SU-DHL-6 (cell line): ENCODE measurements around the gene KLHL15.
A peak's percentile ranks its signal among the peaks of the same experiment; 100 is the strongest.

Experiments used
- H2AFZ ChIP-seq: fragments of 200-600 bp; sonication (generic); 2 replicates; pipeline ENCODE4 v1.6.1; 2014; ENCODE audit warnings: low read depth, mild to moderate bottlenecking, moderate library complexity, mixed read lengths, antibody characterized with exemption, low read length; ENCODE audit not compliant: severe bottlenecking
- H3F3A ChIP-seq: fragments of 200-600 bp; shearing (Covaris generic); 2 replicates; pipeline ENCODE4 v1.6.0; 2016; ENCODE audit warnings: antibody characterized with exemption, mild to moderate bottlenecking; ENCODE audit not compliant: insufficient read depth
- H3K27ac ChIP-seq: fragments of 200-600 bp; sonication (generic); 2 replicates; pipeline ENCODE4 v1.5.1; 2016; ENCODE audit warnings: low read depth, mild to moderate bottlenecking, low read length, moderate library complexity, mixed read lengths
- H3K27me3 ChIP-seq: fragments of 200-600 bp; sonication (generic), shearing (Covaris generic); 2 replicates; pipeline ENCODE4 v1.6.0; 2014; ENCODE audit warnings: mild to moderate bottlenecking, low read length
- H3K36me3 ChIP-seq: fragments of 200-600 bp; sonication (generic); 2 replicates; pipeline ENCODE4 v1.6.1; 2014; ENCODE audit warnings: mild to moderate bottlenecking, low read length, mixed read lengths
- H3K4me2 ChIP-seq: fragments of 300-600, 200-600 bp; shearing (Covaris generic), sonication (generic); 2 replicates; pipeline ENCODE4 v1.6.0; 2014; ENCODE audit warnings: low read length, low read depth, mild to moderate bottlenecking; ENCODE audit not compliant: poor library complexity, severe bottlenecking
- H3K4me3 ChIP-seq: fragments of 200-600 bp; sonication (generic); 2 replicates; pipeline ENCODE4 v1.5.1; 2014; ENCODE audit warnings: antibody characterized with exemption, low read length, mild to moderate bottlenecking, mixed read lengths; ENCODE audit not compliant: insufficient read depth, poor library complexity, severe bottlenecking
- H3K79me2 ChIP-seq: fragments of 200-600 bp; sonication (generic); 2 replicates; pipeline ENCODE4 v1.6.1; 2014; ENCODE audit warnings: mild to moderate bottlenecking, low read length, moderate library complexity; ENCODE audit not compliant: insufficient read depth
- H3K9ac ChIP-seq: fragments of 200-600 bp; sonication (generic); 2 replicates; pipeline ENCODE4 v1.7.0; 2014; ENCODE audit warnings: mild to moderate bottlenecking, low read length
- H3K9me2 ChIP-seq: fragments of 200-600 bp; sonication (generic); replicated peaks from 2 replicates; pipeline ENCODE4 v1.6.1; 2014; ENCODE audit warnings: low read length; ENCODE audit not compliant: insufficient read depth
- H3K9me3 ChIP-seq: fragments of 200-600 bp; sonication (generic); 2 replicates; pipeline ENCODE4 v1.6.1; 2014; ENCODE audit warnings: low read length, mixed read lengths; ENCODE audit not compliant: insufficient read depth
- H4K20me1 ChIP-seq: fragments of 200-600 bp; sonication (generic); 2 replicates; pipeline ENCODE4 v1.6.1; 2014; ENCODE audit warnings: low read depth, mild to moderate bottlenecking, antibody characterized with exemption, low read length, moderate library complexity, mixed read lengths
- EZH2phosphoT487 ChIP-seq: fragments of 200-600 bp; sonication (generic), shearing (Covaris generic); conservative IDR thresholded peaks from 2 replicates; pipeline ENCODE4 v1.6.1; 2018; ENCODE audit warnings: mild to moderate bottlenecking, antibody characterized with exemption, low read length, moderate library complexity, mixed read lengths
- TF ChIP-seq, protein P1 (sequence below): fragments of 200-600 bp; sonication (generic); IDR thresholded peaks from one replicate; pipeline ENCODE4 v1.5.1; 2017; ENCODE audit warnings: antibody characterized with exemption, mild to moderate bottlenecking, low read length, moderate library complexity; ENCODE audit not compliant: insufficient read depth, poor library complexity, severe bottlenecking

The KLHL15 gene

GRCh38 chrX:24023972-24024669 lies 2.9 kb downstream of the KLHL15 start:
- 0 out of 2 replicates have a peak, but pooled peaks cover 5% of the 10 kb centered on the region for H4K20me1 ChIP-seq
- peaks cover 59% of the 10 kb centered on the region for H3K79me2 ChIP-seq
- H3K4me2 ChIP-seq = peak overlapping the region; percentile 92
- H3K27me3 ChIP-seq = no peaks in the 10 kb centered on the region
- H3K9me2 ChIP-seq = no peaks in the 10 kb centered on the region
- no peak overlapping the region for H2AFZ ChIP-seq
- H3K9ac ChIP-seq = peak overlapping the region; percentile 96
- H3K4me3 ChIP-seq = peak overlapping the region; percentile 88
- no peaks in the 10 kb centered on the region for H3K36me3 ChIP-seq
- H3K27ac ChIP-seq = peak overlapping the region; percentile 79
- peaks cover 8% of the 10 kb centered on the region; the same call in 1 of the 2 replicates for H3F3A ChIP-seq
- H3K9me3 ChIP-seq = no peaks in the 10 kb centered on the region
- TF ChIP-seq EZH2phosphoT487 = no peak
- TF ChIP-seq, protein P1, sequence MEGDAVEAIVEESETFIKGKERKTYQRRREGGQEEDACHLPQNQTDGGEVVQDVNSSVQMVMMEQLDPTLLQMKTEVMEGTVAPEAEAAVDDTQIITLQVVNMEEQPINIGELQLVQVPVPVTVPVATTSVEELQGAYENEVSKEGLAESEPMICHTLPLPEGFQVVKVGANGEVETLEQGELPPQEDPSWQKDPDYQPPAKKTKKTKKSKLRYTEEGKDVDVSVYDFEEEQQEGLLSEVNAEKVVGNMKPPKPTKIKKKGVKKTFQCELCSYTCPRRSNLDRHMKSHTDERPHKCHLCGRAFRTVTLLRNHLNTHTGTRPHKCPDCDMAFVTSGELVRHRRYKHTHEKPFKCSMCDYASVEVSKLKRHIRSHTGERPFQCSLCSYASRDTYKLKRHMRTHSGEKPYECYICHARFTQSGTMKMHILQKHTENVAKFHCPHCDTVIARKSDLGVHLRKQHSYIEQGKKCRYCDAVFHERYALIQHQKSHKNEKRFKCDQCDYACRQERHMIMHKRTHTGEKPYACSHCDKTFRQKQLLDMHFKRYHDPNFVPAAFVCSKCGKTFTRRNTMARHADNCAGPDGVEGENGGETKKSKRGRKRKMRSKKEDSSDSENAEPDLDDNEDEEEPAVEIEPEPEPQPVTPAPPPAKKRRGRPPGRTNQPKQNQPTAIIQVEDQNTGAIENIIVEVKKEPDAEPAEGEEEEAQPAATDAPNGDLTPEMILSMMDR = no peak

- Histone ChIP-seq H3K4me3 (peak overlapping the region; percentile 88), H3K79me2 (peaks cover 65% of the 10 kb centered on the region), H3K4me2 (peak overlapping the region; percentile 92), H3K9me2 (no peaks in the 10 kb centered on the region), H3K9ac (peak overlapping the region; percentile 96), H3K9me3 (no peaks in the 10 kb centered on the region), H3K27me3 (no peaks in the 10 kb centered on the region), H4K20me1 (0 out of 2 replicates have a peak, but pooled peaks cover 5% of the 10 kb centered on the region), H2AFZ (no peak overlapping the region), H3K36me3 (no peaks in the 10 kb centered on the region), H3F3A (peaks cover 8% of the 10 kb centered on the region; the same call in 1 of the 2 replicates), H3K27ac (peak overlapping the region; percentile 79)
- TF ChIP-seq, protein P1 = no peak
- no peak for TF ChIP-seq EZH2phosphoT487
Measured at GRCh38 chrX:24023544-24023943, 3.4 kb downstream of the KLHL15 start.

DNA sequence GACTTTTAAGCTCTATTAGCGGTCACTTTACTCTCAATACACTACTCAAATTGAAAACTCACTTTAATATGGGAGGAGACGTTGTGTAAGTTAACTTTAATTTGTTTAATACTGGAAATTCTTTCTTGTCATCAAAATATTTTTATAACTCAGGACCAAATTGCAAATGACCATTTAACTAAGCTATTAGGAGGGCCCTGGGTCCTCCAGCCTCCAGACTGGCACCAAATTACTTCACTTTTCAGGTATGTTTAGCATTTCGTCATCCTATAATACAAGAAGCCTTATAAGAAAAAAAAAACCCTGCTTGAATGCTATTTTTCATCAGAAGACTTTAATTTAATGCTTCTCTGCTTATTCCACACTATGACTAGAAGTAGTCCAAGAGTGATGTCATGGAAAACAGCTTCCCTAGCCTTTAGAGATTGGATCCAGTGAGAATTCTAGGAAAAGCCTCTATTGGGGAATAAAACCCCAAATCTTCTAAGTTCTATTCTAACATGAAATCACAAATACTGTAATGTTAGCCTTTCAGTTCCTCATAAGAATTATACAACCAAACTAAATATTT lies 6.6 kb downstream of the KLHL15 start:
- 0 out of 2 replicates have a peak overlapping the region, but pooled peaks have one; percentile 11 for H3K9ac ChIP-seq
- H2AFZ ChIP-seq = no peak overlapping the region
- no peaks in the 10 kb centered on the region for H3K9me2 ChIP-seq
- H3K9me3 ChIP-seq = no peaks in the 10 kb centered on the region
- H3K79me2 ChIP-seq = peaks cover 88% of the 10 kb centered on the region
- peak overlapping the region; percentile 36 for H3K4me2 ChIP-seq
- H3K36me3 ChIP-seq = no peaks in the 10 kb centered on the region
- H3F3A ChIP-seq = peaks cover under 1% of the 10 kb centered on the region; the same call in 1 of the 2 replicates
- peak overlapping the region; percentile 23; the same call in 1 of the 2 replicates for H3K27ac ChIP-seq
- no peaks in the 10 kb centered on the region for H3K27me3 ChIP-seq
- H4K20me1 ChIP-seq = 0 out of 2 replicates have a peak, but pooled peaks cover 5% of the 10 kb centered on the region
- no peak for TF ChIP-seq EZH2phosphoT487
- TF ChIP-seq, protein P1 = no peak
- no peak overlapping the region for H3K4me3 ChIP-seq
